Activated CD8-positive, alpha-beta T cell treated with anti-CD3 and anti-CD28 coated beads for 36 hours (primary cell): Measurements from ENCODE around the gene NRG3. TPM values are rescaled to one million over a fixed set of nuclear protein-coding genes. Genes with fewer than 3 reads are reported as not detected.

Experiments used
- ATAC-seq: fragments of 200-7000 bp; cut with Tn5 transposase; one replicate; pipeline ENCODE4 v1.10.0; 2021; ENCODE audit warnings: mild to moderate bottlenecking, moderate library complexity
- CTCF ChIA-PET: fragments of 350-600 bp; sonication (Branson Sonifier 250); formaldehyde crosslinking; loops from one replicate; lab custom pipeline; 2021; ENCODE audit warnings: antibody characterized with exemption; lab: Charles Lee
- POLR2A ChIA-PET: fragments of 350-600 bp; sonication (Branson Sonifier 250); formaldehyde crosslinking; loops from one replicate; lab custom pipeline; 2021; ENCODE audit warnings: antibody characterized with exemption; lab: Charles Lee
- DNase-seq: peaks from one replicate; pipeline ENCODE4 v3.0.0-alpha.2; 2020
- H3K27ac Mint-ChIP-seq: one replicate; pipeline ENCODE4 v1.8.0; 2021; ENCODE audit warnings: mild to moderate bottlenecking, mixed read lengths
- H3K27me3 Mint-ChIP-seq: one replicate; pipeline ENCODE4 v1.8.0; 2021; ENCODE audit warnings: mixed read lengths
- H3K36me3 Mint-ChIP-seq: one replicate; pipeline ENCODE4 v1.8.0; 2021; ENCODE audit warnings: low read depth, mixed read lengths
- H3K4me1 Mint-ChIP-seq: one replicate; pipeline ENCODE4 v1.8.0; 2021; ENCODE audit warnings: low read depth, mixed read lengths
- H3K4me3 Mint-ChIP-seq: one replicate; pipeline ENCODE4 v1.8.0; 2021; ENCODE audit warnings: mild to moderate bottlenecking, moderate library complexity, mixed read lengths
- H3K9me3 Mint-ChIP-seq: one replicate; pipeline ENCODE4 v1.8.0; 2021; ENCODE audit warnings: mixed read lengths
- CTCF ChIP-seq: fragments of 200-600 bp; IDR thresholded peaks from one replicate; pipeline ENCODE4 v1.8.0; 2022; ENCODE audit warnings: antibody characterized with exemption, mild to moderate bottlenecking
- intact Hi-C: fragments of 100-400 bp; cut with micrococcal nuclease; formaldehyde crosslinking; loops from one replicate; pipeline ENCODE4 v1.10.0; 2022
- total RNA-seq, 2 experiments: library from RNA; stranded (reverse); gene quantifications; one replicate each; pipeline ENCODE4 v1.2.3, GENCODE V29; 2021

The NRG3 gene
- total RNA-seq, 2 experiments from 2014 or later, result not detected

- H3K4me3 Mint-ChIP-seq, result no peak overlapping the region
These were observed 367.8 kb downstream of the NRG3 start for GRCh38 chr10:82242778-82243177.

GRCh38 chr10:82245157-82245556 lies 370.2 kb downstream of the NRG3 start:
- Mint-ChIP-seq H3K27ac (no peak overlapping the region), H3K27me3 (no peaks in the 10 kb centered on the region), H3K4me3 (no peak overlapping the region), H3K36me3 (no peaks in the 10 kb centered on the region), H3K9me3 (peaks cover 5% of the 10 kb centered on the region), H3K4me1 (no peaks in the 10 kb centered on the region)
- TF ChIP-seq CTCF, result no peak
- ChIA-PET POLR2A (no interaction called here), CTCF (no interaction called here)
- DNase-seq (no peak), ATAC-seq (no peak)
- intact Hi-C loops, result no loop called here

More at GRCh38 chr10:82242778-82243177, 367.8 kb downstream of the NRG3 start:
- DNase-seq, result no peak
- Mint-ChIP-seq H3K4me1 (no peaks in the 10 kb centered on the region), H3K36me3 (no peaks in the 10 kb centered on the region), H3K27me3 (no peaks in the 10 kb centered on the region), H3K9me3 (peaks cover 5% of the 10 kb centered on the region), H3K27ac (no peak overlapping the region)
- CTCF ChIA-PET, result no interaction called here
- POLR2A ChIA-PET, result no interaction called here
- ATAC-seq, result no peak
- intact Hi-C loops, result no loop called here
- TF ChIP-seq CTCF, result no peak

- peaks cover 5% of the 10 kb centered on the region for H3K9me3 Mint-ChIP-seq
- ChIA-PET CTCF (no interaction called here), POLR2A (no interaction called here)
- DNase-seq, result no peak
- TF ChIP-seq CTCF, result no peak
- H3K4me1 Mint-ChIP-seq, result no peaks in the 10 kb centered on the region
- no peak overlapping the region for H3K27ac Mint-ChIP-seq
- intact Hi-C loops, result no loop called here
- H3K36me3 Mint-ChIP-seq, result no peaks in the 10 kb centered on the region
- ATAC-seq, result no peak
- H3K27me3 Mint-ChIP-seq, result no peaks in the 10 kb centered on the region
- H3K4me3 Mint-ChIP-seq, result no peak overlapping the region
These were observed 371.0 kb downstream of the NRG3 start for GRCh38 chr10:82245906-82246560.

- Mint-ChIP-seq H3K9me3 (peaks cover 1% of the 10 kb centered on the region), H3K4me1 (no peaks in the 10 kb centered on the region), H3K27me3 (no peaks in the 10 kb centered on the region), H3K36me3 (no peaks in the 10 kb centered on the region), H3K4me3 (no peak overlapping the region), H3K27ac (no peak overlapping the region)
- intact Hi-C loops, result no loop called here
- DNase-seq (no peak), ATAC-seq (no peak)
- POLR2A ChIA-PET, result interaction anchor here (0.6 kb wide), 1 partner anchor 63 kb away, joined by 3 read pairs; no protein-coding TSS in a partner anchor
- TF ChIP-seq CTCF, result no peak
- CTCF ChIA-PET, result no interaction called here
These were observed 374.1 kb downstream of the NRG3 start for GRCh38 chr10:82249141-82249540.

- ChIA-PET POLR2A (no interaction called here), CTCF (no interaction called here)
- Mint-ChIP-seq H3K4me1 (no peaks in the 10 kb centered on the region), H3K4me3 (no peak overlapping the region), H3K27me3 (peaks cover 1% of the 10 kb centered on the region), H3K27ac (no peak overlapping the region), H3K36me3 (no peaks in the 10 kb centered on the region), H3K9me3 (peaks cover 2% of the 10 kb centered on the region)
- no peak for ATAC-seq
- intact Hi-C loops, result no loop called here
- no peak for TF ChIP-seq CTCF
- no peak for DNase-seq
These were observed 376.4 kb downstream of the NRG3 start for GRCh38 chr10:82251222-82251906.
